Immature natural killer cell (primary cell): Measurements from ENCODE around the gene SKP1. TPM values are rescaled to one million over a fixed set of nuclear protein-coding genes. Genes with fewer than 3 reads are reported as not detected.
A peak's percentile ranks its signal among the peaks of the same experiment; 100 is the strongest.

Experiments used
- DNase-seq, 3 donors: peaks; one replicate each; pipeline ENCODE4 v3.0.0; 2022; ENCODE audit warnings: mixed read lengths in 1 of 3
- H3K27ac Mint-ChIP-seq, 6 donors: one replicate each; pipeline ENCODE4 v1.8.0; 2020; ENCODE audit warnings: mixed read lengths in 6 of 6, mild to moderate bottlenecking in 5 of 6, inconsistent platforms in 4 of 6, moderate library complexity in 3 of 6
- H3K27me3 Mint-ChIP-seq, 3 donors: one replicate each; pipeline ENCODE4 v1.8.0; 2020 to 2021; ENCODE audit warnings: low read depth in 3 of 3, mild to moderate bottlenecking in 3 of 3, mixed read lengths in 3 of 3, moderate library complexity in 3 of 3, inconsistent platforms in 1 of 3
- H3K36me3 Mint-ChIP-seq, 3 donors: one replicate each; pipeline ENCODE4 v1.8.0; 2020; ENCODE audit warnings: mixed read lengths in 3 of 3, inconsistent platforms in 2 of 3, mild to moderate bottlenecking in 2 of 3
- H3K4me1 Mint-ChIP-seq, 2 donors: one replicate each; pipeline ENCODE4 v1.8.0; 2020; ENCODE audit warnings: inconsistent platforms in 2 of 2, mild to moderate bottlenecking in 2 of 2, mixed read lengths in 2 of 2, moderate library complexity in 1 of 2
- H3K4me3 Mint-ChIP-seq, 5 donors: one replicate each; pipeline ENCODE4 v1.8.0; 2020; ENCODE audit warnings: mild to moderate bottlenecking in 5 of 5, mixed read lengths in 5 of 5, inconsistent platforms in 3 of 5, moderate library complexity in 3 of 5
- H3K9me3 Mint-ChIP-seq, 6 donors: one replicate each; pipeline ENCODE4 v1.8.0; 2020; ENCODE audit warnings: mild to moderate bottlenecking in 6 of 6, mixed read lengths in 6 of 6, inconsistent platforms in 4 of 6, moderate library complexity in 3 of 6
- polyA plus RNA-seq, 3 donors: library from polyadenylated mRNA; unstranded; fragments of 300-500 nt; fragmentation: Illumina TruSeq; gene quantifications; one replicate each; pipeline ENCODE4 v1.2.3, GENCODE V29; 2021

Gene SKP1
- polyA plus RNA-seq, 3 donors from 2014 or later = 955 to 1,349 (median 1,131) TPM

GRCh38 chr5:134101686-134102439 is 74.9 kb downstream of the SKP1 start:
- peak overlapping the region in 3 of 6 donors; percentile 35 to 65 (median 61) for H3K27ac Mint-ChIP-seq
- DNase-seq = peak; percentile 72 to 78 (median 75)
- H3K9me3 Mint-ChIP-seq = no peaks in the 10 kb centered on the region
- H3K4me3 Mint-ChIP-seq = peak overlapping the region in 1 of 5 donors; percentile 38
- H3K27me3 Mint-ChIP-seq = peaks cover 0 to 5% (median 2%) of the 10 kb centered on the region in 3 donors
- no peaks in the 10 kb centered on the region for H3K36me3 Mint-ChIP-seq
- peaks cover 52 to 60% of the 10 kb centered on the region in 2 donors for H3K4me1 Mint-ChIP-seq

- Mint-ChIP-seq H3K27ac (peak overlapping the region; percentile 83 to 91 (median 90)), H3K36me3 (no peaks in the 10 kb centered on the region), H3K4me3 (peak overlapping the region; percentile 2 to 65 (median 48)), H3K4me1 (peaks cover 48% of the 10 kb centered on the region in 2 donors), H3K27me3 (peaks cover 2 to 5% (median 4%) of the 10 kb centered on the region in 3 donors), H3K9me3 (no peaks in the 10 kb centered on the region)
- peak; percentile 76 to 79 (median 79) for DNase-seq
Observed at GRCh38 chr5:134100283-134101091, 76.3 kb downstream of the SKP1 start.

GRCh38 chr5:134099939-134100282 is 76.8 kb downstream of the SKP1 start:
- Mint-ChIP-seq H3K36me3 (no peaks in the 10 kb centered on the region), H3K4me3 (peak overlapping the region in 1 of 5 donors; percentile 2), H3K4me1 (peaks cover 42% of the 10 kb centered on the region in 2 donors)

GRCh38 chr5:134099288-134099872 is 77.4 kb downstream of the SKP1 start:
- H3K27me3 Mint-ChIP-seq = peaks cover 2 to 4% (median 2%) of the 10 kb centered on the region in 3 donors
- no peaks in the 10 kb centered on the region for H3K9me3 Mint-ChIP-seq
- no peaks in the 10 kb centered on the region for H3K36me3 Mint-ChIP-seq
- DNase-seq = no peak
- H3K4me1 Mint-ChIP-seq = peaks cover 36 to 37% of the 10 kb centered on the region in 2 donors
- H3K4me3 Mint-ChIP-seq = peak overlapping the region in 2 of 5 donors; percentile 46 to 59
- peak overlapping the region; percentile 83 to 91 (median 90) for H3K27ac Mint-ChIP-seq

More at GRCh38 chr5:134099939-134100282, 76.8 kb downstream of the SKP1 start:
- Mint-ChIP-seq H3K27ac (peak overlapping the region; percentile 83 to 91 (median 90)), H3K9me3 (no peaks in the 10 kb centered on the region), H3K27me3 (peaks cover 2 to 5% (median 4%) of the 10 kb centered on the region in 3 donors)
- no peak for DNase-seq

Other genes starting within 250 kb of the SKP1 start
- 10 to 100 TPM; 30.0 to 30.6 (median 30.3) TPM for gene C5orf15, start 208.3 kb downstream of the SKP1 start, polyA plus RNA-seq
- gene VDAC1, start 172.0 kb downstream of the SKP1 start, polyA plus RNA-seq = 100 to 1,000 TPM; 107 to 119 (median 111) TPM
- gene TCF7, start 62.3 kb downstream of the SKP1 start, polyA plus RNA-seq = 10 to 100 TPM; 14.9 to 50.9 (median 38.2) TPM
- 100 to 1,000 TPM; 225 to 259 (median 254) TPM for gene PPP2CA, start 49.1 kb upstream of the SKP1 start, polyA plus RNA-seq
- 1 to 10 TPM in 1 of 3 donors, under 1 TPM in 2; 0.46 to 1.6 (median 0.51) TPM for gene CDKL3, start 190.2 kb upstream of the SKP1 start, polyA plus RNA-seq
- gene UBE2B, start 194.6 kb upstream of the SKP1 start, polyA plus RNA-seq = 10 to 100 TPM; 44.0 to 82.8 (median 72.8) TPM
- gene CDKN2AIPNL, start 234.9 kb upstream of the SKP1 start, polyA plus RNA-seq = 10 to 100 TPM; 23.3 to 37.6 (median 30.0) TPM